Measurements from ENCODE around the gene DNER. TPM values are rescaled to one million over a fixed set of nuclear protein-coding genes. Genes with fewer than 3 reads are reported as not detected.
"Not testable (repeated sequence)": the region's sequence is repeated elsewhere in the genome, so short reads cannot be mapped to it uniquely, and the experiment has no call there.

DNER gene
- total RNA-seq, 1 experiment from 2014 or later = 2.9 TPM

- TF ChIP-seq ZNF274 (IDR thresholded peaks at IDR 0.05; ENCODE audit: low read depth, low read length) (no peak), EZH2phosphoT487 (IDR thresholded peaks at IDR 0.05; ENCODE audit: borderline replicate concordance) (no peak), MAX (IDR thresholded peaks at IDR 0.05) (no peak), FOSL1 (IDR thresholded peaks at IDR 0.05; ENCODE audit: low read depth) (no peak), YY1 (IDR thresholded peaks at IDR 0.05; ENCODE audit: extremely low read depth, insufficient replicate concordance, low read depth, low read length) (no peak)
Measured at GRCh38 chr2:229749779-229750178, 35.4 kb upstream of the DNER start (continued).

GRCh38 chr2:229748950-229749349 is 34.6 kb upstream of the DNER start:
- Histone ChIP-seq H4K20me1 (ENCODE audit: insufficient read depth) (no peaks in the 10 kb centered on the region), H3K36me3 (ENCODE audit: control insufficient read depth in 1 of 2, insufficient read depth in 2 of 2, low read length in 2 of 2) (no peaks in the 10 kb centered on the region), H3K27ac (ENCODE audit: low read depth, low read length) (no peak overlapping the region), H3K4me1 (ENCODE audit: control insufficient read depth in 1 of 2, insufficient read depth in 2 of 2, low read length in 2 of 2) (peaks cover 0 to 6% of the 10 kb centered on the region in 2 experiments; a peak in 1 of 4 replicates), H3K79me2 (ENCODE audit: insufficient read depth, low read length) (no peaks in the 10 kb centered on the region), H3K27me3 (ENCODE audit: insufficient read depth, low read length) (no peaks in the 10 kb centered on the region), H3K9me2 (ENCODE audit: insufficient read depth) (no peaks in the 10 kb centered on the region), H3K9ac (ENCODE audit: low read length) (no peak overlapping the region), H3K4me2 (ENCODE audit: low read length) (no peak overlapping the region), H3K9me3 (ENCODE audit: control insufficient read depth in 1 of 2, insufficient read depth in 1 of 2, low read depth in 1 of 2, low read length in 2 of 2) (no peaks in the 10 kb centered on the region), H2AFZ (ENCODE audit: low read depth, low read length, poor library complexity, severe bottlenecking) (no peak overlapping the region), H3K4me3 (replicated peaks in 1 of 2; ENCODE audit: low read depth in 1 of 2, low read length in 2 of 2) (no peak overlapping the region)
- ChIA-PET POLR2A (no interaction called here), RAD21 (ENCODE audit: low non-redundant PET in 1 of 2, low total read pairs in 2 of 2, uncharacterized antibody in 2 of 2, unreplicated experiment in 2 of 2) (interaction anchor here in 1 of 2 experiments (0.7 kb wide), 1 partner anchor 299 kb away, joined by 4 read pairs; no protein-coding TSS in a partner anchor), CTCF (no interaction called here)
- no TSS peak for BruUV-seq (replicated peaks)
- intact Hi-C loops (cut with micrococcal nuclease) = no loop called here
- peak; percentile 72 for ATAC-seq
- no peak for DNase-seq (ENCODE audit: low read depth, low spot score)
- TF ChIP-seq SRF (IDR thresholded peaks at IDR 0.05; ENCODE audit: low read depth) = no peak
- TF ChIP-seq CBX3 (IDR thresholded peaks at IDR 0.05; ENCODE audit: low read depth) = no peak
- TF ChIP-seq EZH2phosphoT487 (IDR thresholded peaks at IDR 0.05; ENCODE audit: borderline replicate concordance) = no peak
- peak in 1 of 3 experiments; percentile 35; a peak in 2 of 6 replicates for TF ChIP-seq CTCF (IDR thresholded peaks at IDR 0.05 in 2 of 3, conservative IDR thresholded peaks at IDR 0.05 in 1 of 3; ENCODE audit: borderline replicate concordance in 1 of 3, insufficient read depth in 1 of 3, low read depth in 2 of 3, low read length in 2 of 3)
- no peak for TF ChIP-seq YY1 (IDR thresholded peaks at IDR 0.05; ENCODE audit: extremely low read depth, insufficient replicate concordance, low read depth, low read length)
- no peak for TF ChIP-seq SP1 (IDR thresholded peaks at IDR 0.05; ENCODE audit: low read depth)
- TF ChIP-seq RAD21 (IDR thresholded peaks at IDR 0.05; ENCODE audit: low read depth) = 0 out of 2 replicates have a peak, but pooled peaks have one; percentile 15
- TF ChIP-seq ELF1 (IDR thresholded peaks at IDR 0.05; ENCODE audit: borderline replicate concordance, low read depth) = no peak
- TF ChIP-seq ZFX (IDR thresholded peaks at IDR 0.05) = no peak

DNA sequence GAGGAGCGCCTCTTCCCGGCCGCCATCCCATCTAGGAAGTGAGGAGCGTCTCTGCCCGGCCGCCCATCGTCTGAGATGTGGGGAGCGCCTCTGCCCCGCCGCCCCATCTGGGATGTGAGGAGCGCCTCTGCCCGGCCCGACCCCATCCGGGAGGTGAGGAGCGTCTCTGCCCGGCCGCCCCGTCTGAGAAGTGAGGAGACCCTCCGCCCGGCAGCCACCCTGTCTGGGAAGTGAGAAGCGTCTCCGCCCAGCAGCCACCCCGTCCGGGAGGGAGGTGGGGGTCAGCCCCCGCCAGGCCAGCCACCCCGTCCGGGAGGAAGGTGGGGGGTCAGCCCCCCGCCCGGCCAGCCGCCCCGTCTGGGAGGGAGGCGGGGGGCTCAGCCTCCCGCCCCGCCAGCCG is 28.3 kb upstream of the DNER start:
- POLR2A ChIA-PET; ATAC-seq; RAD21 ChIA-PET (ENCODE audit: low non-redundant PET in 1 of 2, low total read pairs in 2 of 2, uncharacterized antibody in 2 of 2, unreplicated experiment in 2 of 2); BruUV-seq (replicated peaks); H3K9me2 ChIP-seq (ENCODE audit: insufficient read depth); H3K9ac ChIP-seq (ENCODE audit: low read length); H3K4me3 ChIP-seq (replicated peaks in 1 of 2; ENCODE audit: low read depth in 1 of 2, low read length in 2 of 2); H3K27ac ChIP-seq (ENCODE audit: low read depth, low read length); H3K27me3 ChIP-seq (ENCODE audit: insufficient read depth, low read length); H4K20me1 ChIP-seq (ENCODE audit: insufficient read depth); H3K36me3 ChIP-seq (ENCODE audit: control insufficient read depth in 1 of 2, insufficient read depth in 2 of 2, low read length in 2 of 2); H2AFZ ChIP-seq (ENCODE audit: low read depth, low read length, poor library complexity, severe bottlenecking); DNase-seq (ENCODE audit: low read depth, low spot score); intact Hi-C loops (cut with micrococcal nuclease); H3K79me2 ChIP-seq (ENCODE audit: insufficient read depth, low read length); H3K4me1 ChIP-seq (ENCODE audit: control insufficient read depth in 1 of 2, insufficient read depth in 2 of 2, low read length in 2 of 2); H3K4me2 ChIP-seq (ENCODE audit: low read length); CTCF ChIA-PET; H3K9me3 ChIP-seq (ENCODE audit: control insufficient read depth in 1 of 2, insufficient read depth in 1 of 2, low read depth in 1 of 2, low read length in 2 of 2): not testable (repeated sequence)

Data from HCT116 (cell line).